ENCODE measurements around the gene MIS18BP1.
"Not testable (repeated sequence)": the region's sequence is repeated elsewhere in the genome, so short reads cannot be mapped to it uniquely, and the experiment has no call there.

Gene MIS18BP1

DNA sequence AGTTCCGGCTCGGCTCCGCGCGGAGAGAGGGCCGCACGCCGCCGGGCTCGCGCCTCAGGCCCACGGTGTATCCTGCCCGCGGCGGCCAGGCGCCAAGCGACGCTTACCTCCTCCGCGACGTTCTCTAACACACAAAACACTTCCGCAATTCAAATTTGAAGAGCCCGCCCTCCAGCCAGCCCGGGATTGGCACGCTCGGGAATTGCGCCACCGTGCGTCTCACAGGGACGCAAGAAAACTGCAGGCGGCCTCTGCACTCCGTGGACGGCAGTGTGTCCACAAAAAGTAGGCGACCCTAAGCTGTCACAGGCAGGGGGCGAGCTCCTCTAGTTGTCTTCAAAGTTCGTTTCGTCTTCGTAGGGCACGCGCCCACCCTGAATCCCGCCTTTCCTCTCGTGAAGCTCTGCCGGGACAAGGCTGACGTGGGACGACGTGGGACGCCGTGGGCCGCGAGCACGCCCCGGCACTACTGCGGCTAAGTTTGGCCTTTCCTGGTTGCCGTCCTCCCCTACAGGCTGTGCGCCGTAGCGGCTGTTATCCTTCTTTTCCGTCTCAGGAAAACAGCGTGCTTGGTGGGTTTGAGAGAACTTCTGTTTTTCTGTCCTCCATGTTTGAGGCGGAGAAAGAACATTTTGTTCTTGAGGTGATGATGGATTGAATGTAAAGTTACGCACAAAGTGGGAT, at the start of gene MIS18BP1:
Gene MIS18BP1, minus strand, starts transcription at position 133 of the 684 bp plus-strand sequence. CDS start 5,916 bp downstream, outside the sequence.
- peak; percentile 82 to 89 for DNase-seq (ENCODE audit: low read depth in 2 of 2)

DNA sequence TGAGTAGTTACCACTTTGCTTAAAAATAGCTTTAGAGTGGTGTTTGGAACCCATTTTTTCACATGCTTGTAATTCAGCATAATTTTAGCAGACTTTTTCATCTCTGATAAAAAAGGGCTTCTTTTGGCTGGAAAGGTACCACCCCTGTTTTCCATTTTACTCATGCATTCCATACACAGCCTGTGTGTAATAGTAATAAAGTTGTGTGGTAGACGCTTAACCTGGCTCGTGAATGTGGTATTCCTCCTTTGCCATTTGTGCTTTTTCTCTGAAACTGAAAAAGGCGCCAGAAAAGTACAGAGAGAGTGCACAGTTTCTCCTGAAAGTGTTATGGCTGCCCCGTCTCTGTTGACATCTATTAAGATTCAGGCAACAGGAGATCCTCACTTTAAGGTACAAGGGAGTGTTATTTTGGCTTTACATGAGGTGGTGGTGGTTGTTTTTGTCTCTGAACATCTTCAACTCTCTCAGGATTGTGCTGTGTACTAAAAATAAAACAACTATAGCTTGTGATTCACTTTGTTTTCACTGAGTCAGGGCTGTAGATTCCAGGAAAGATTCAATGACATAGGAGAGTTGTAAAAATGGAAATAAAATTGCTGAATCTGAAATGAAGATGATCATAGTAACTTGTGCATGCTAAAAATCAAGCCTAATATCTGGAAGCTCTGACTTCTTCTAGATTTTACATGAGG, 45.6 kb upstream of the MIS18BP1 start:
- DNase-seq (ENCODE audit: low read depth in 2 of 2), result no peak

DNA sequence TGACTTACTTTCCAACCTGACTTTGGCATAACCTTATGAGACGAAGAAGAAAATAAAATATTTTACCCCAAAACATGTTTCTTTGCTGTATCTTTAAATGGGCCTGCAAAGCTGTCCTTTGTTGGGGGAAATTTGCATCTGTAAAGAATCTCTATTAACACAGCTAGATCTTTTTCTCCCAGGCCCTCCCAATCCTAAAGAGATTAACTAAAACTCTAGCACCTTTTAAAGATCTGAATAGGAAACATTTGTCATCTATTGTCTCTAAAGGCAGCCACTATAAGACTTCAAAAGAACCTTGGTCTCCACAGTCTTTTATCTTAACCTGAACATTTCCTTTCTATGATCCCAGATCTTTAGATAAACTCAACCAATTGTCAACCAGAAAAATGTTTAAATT, 41.8 kb upstream of the MIS18BP1 start:
- not testable (repeated sequence) for DNase-seq (ENCODE audit: low read depth in 2 of 2)

DNA sequence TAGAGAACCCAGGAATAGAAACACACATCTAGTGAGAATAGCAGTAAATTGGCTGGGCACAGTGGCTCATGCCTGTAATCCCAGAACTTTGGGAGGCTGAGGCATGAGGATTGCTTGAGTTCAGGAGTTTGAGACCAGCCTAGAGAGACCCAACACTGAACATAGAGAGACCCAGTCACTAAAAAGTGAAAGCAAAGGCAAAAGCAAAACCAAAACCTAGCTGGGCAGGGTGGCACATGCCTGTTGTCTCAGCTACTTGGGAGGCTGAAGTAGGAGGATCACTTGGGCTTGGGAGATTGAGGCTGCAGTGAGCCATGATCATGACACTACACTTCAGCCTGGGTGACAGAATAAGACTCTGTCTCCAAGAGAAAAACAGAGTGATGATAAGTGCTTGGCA, 37.5 kb upstream of the MIS18BP1 start:
- no peak for DNase-seq (ENCODE audit: low read depth in 2 of 2)

DNA sequence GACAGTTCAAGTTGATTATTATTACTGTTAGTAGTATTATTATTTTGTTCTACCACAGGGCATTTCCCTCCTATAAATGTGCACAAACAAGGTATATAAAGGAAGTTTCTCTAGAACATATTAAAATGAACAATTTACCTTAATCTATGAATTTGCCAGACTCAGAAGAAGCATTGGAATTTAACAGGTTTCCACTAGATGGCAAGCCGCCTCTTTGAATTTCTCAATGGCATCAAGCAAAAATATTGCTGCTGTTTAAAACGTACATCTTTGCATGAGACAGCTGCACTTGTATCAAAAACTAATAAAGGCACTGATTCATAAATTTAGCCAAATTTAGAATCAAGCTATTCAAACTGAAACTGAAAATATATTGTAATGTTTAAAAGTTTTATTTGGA, 34.6 kb upstream of the MIS18BP1 start:
- no peak for DNase-seq (ENCODE audit: low read depth in 2 of 2)

DNA sequence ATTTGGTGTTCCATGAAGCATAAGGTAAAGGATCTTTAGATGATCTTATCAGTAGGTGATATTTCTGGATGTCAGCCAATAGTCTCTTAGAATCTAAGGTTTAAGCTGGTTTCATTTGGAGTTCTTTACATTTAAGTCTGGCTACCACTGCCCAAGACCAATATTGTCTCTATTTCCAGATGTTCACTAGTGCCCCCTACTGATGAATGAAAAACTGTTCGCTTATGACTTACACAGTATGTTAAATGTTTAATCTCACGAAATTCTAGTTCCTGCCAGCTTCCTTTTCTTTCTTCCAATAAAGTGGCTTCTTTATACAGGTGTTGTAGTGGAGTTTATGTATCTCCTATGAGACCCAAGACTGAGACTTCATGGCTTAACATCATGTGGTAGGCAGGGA, 31.8 kb upstream of the MIS18BP1 start:
- no peak for DNase-seq (ENCODE audit: low read depth in 2 of 2)

DNA sequence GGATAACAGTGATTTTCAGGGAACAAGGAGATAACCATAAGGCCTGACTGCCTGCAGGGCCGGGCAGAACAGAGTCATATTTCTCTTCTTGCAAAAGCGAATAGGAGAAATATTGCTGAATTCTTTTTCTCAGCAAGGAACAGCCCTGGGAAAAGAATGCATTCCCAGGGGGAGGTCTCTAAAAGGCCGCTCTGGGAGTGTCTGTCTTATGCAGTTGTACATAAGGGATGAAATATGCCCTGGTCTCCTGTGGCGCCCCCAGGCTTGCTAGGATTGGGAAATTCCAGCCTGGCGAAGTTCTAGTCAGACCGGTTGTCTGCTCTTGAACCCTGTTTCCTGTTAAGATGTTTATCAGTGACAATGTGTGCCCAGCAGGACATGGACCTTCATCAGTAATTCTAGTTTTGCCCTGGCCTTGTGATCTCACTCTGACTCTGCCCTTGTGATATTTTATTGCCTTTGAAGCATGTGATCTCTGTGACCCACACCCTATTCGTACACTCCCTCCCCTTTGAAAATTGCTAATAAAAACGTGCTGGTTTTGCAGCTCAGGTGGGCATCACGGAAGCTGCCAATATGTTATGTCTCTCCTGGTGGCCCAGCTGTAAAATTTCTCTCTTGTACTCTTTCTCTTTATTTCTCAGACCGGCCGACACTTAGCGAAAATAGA, 28.9 kb upstream of the MIS18BP1 start:
- not testable (repeated sequence) for DNase-seq (ENCODE audit: low read depth in 2 of 2)

DNA sequence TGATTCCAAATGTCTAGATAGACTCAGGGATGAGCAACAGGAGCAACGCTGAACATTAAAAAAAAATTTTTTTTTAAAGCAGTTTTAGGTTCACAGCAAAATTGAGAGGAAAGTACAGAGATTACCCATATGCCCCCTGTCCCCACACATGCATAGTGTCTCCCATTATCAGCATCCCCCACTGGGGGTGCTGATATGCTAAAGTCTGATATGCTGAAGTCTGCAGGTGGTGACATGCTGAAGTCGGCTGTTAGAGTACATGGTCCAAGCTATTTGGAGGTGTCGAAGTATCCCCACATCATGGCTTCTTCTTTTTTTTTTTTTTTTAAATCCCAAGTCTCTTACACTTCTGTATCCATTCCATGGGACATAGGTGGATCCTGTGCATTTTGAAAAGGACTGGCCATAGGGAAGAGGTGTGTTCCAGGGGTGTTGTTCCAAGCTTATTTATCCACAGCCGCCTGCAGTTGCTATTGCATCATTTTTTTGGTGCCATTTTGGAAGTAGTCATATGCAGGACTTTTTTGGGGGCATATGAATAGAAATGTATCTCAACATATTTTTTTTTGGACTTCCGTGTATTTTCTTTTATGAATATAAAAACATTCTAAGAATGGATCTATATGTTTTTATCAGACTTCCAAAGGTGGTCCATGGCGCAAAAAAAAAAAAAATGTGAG, 19.0 kb upstream of the MIS18BP1 start:
- DNase-seq (ENCODE audit: low read depth in 2 of 2), result no peak

DNA sequence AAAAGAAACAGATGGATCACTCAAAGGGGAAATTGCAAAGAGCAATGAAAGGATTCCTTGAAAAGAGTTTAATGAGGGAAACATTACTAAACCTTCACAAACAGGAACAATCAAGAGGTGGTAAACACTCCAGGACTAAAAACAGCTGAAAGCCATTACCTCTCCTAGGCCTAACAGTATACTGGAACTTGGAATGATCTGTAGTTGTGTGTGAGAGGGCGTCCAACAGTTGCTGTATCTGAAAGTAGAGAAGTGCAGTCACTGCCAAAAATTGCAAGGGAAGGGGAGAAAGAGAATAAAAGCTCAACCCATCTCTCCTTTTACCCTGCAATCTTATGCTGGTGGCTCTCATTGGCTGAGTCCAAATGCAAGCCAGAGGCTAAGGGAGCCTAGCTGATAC, 17.0 kb upstream of the MIS18BP1 start:
- DNase-seq (ENCODE audit: low read depth in 2 of 2), result no peak

DNA sequence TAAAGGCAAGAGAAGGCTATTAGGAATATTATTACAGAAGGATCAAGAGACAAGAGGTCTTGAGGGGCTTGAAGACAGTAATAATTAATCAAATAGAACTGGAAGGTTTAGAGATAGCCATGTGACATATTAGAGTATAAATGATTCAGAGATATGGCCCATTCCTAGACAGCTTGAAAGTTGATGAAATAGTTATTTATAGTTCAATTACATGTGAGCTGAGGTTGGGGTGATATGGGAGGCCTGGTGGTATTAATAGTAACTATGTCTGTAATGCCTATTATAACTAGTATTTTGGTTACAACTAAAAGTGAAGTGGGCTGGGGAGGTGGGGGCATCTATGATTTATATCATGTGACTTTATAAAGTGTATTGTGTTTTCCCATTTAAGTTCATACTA, 14.1 kb upstream of the MIS18BP1 start:
- DNase-seq (ENCODE audit: low read depth in 2 of 2), result no peak

DNA sequence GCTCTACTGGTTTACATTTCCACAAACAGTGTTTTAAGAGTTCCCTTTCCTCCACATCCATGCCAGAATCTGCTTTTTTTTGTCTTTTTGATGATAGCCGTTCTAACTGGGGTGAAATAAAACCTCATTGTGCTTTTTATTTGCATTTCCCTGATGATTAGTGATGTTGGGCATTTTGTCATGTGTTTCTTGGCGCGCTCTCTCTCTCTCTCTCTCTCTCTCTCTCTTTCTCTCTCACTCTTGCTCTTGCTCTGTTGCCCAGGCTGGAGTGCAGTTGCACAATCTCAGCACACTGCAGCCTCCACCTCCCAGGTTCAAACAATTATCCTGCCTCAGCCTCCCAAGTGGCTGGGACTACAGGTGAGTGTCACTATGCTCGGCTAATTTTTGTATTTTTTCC, 9.6 kb upstream of the MIS18BP1 start:
- DNase-seq (ENCODE audit: low read depth in 2 of 2), result no peak

DNA sequence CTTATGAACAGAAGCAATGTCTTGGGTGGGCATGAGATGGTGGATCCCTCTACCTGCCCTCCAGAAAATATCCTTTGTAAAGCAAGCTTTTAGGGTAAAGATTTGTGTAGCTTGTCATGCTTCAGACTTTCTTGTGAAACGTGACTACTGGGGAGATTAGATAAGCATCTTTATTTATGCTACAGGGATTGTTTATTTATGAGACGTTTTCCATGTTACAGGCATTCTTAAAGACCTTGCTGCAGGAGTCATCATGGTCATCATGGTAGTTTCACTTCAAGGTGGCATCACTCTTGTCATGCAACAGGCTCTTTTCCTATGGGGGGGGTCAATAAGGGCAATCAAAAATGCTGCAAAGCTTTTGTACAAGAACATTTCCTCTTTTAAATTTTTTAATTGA, 8.2 kb upstream of the MIS18BP1 start:
- no peak for DNase-seq (ENCODE audit: low read depth in 2 of 2)

DNA sequence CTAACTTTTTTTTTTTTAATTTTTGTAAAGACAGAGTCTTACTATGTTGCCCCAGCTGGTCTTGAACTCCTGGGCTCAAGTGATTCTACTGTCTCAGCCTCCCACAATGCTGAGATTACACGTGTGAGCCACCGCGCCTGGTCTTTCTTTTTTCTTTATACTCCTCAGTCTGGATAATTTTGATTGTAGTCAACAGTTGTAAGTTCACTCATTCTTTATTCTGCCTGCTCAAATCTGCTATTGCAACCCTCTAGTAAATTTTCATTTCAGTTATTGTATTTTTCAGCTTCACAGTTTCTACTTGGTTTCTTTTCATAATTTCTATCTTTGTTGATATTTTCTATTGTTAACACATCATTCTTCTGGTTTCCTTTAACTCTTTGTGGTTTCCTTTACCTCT, 5.8 kb upstream of the MIS18BP1 start:
- no peak for DNase-seq (ENCODE audit: low read depth in 2 of 2)

DNA sequence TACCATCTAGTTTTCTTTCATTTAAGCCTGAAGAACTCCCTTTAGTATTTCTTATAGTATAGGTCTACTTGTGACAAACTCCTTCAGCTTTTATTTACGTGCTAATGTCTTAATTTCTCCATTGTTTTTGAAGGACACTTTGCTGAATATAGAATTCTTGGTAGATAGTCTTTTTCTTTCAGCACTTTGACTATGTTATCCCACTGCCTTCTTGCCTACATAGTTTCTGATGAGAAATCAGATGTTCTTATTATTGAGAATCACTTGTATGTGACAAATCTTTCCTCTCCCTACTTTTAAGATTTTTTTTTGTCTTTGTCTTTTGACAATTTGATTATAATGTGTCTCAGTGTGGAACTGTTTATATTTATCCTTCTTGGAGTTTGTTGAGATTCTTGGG, 5.1 kb upstream of the MIS18BP1 start:
- DNase-seq (ENCODE audit: low read depth in 2 of 2), result no peak

DNA sequence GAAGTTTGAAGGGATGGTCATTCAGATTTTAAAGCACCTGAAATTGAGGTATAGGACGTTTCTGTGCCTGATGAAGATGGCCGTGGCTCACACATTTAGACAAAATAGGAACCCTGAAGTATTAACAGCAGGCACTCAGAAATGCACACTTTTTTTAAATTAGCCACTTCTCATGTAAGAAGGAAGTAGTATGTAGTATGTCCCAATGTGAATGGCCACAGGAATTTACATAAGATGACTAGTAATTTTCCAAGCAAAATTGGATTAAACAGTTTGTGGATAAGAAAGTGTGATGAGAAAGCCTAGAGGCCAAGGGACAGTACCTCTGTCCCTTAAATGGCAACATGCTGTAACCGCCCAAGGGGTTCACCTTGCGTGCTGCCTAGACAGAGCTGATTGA, 1.8 kb upstream of the MIS18BP1 start:
- DNase-seq (ENCODE audit: low read depth in 2 of 2), result no peak

DNA sequence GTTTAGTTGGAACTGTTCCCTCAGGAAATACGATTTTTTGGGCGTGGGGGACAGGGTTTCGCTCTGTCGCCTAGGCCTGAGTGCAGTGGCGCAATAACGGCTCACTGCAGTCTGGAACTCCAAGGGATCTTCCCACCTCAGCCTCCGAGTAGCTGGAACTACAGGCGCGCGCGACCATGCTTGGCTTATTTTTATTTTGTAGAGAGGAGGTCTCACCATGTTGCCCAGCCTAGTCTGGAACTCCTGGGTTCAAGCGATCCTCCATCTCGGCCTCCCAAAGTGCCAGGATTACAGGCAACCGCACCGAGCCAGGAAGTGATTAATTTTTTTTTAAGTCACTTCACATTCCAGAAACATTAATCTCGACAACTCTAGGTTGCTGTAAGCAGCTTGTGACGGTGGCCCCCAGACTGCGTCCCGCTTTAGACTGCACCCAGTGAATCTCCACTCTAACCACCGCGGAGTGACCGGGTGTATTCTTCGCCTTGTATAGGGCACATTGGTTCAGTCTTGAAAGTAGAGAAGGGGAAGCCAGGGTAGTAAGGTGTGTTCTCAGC, 830 bp upstream of the MIS18BP1 start:
- no peak for DNase-seq (ENCODE audit: low read depth in 2 of 2)

DNA sequence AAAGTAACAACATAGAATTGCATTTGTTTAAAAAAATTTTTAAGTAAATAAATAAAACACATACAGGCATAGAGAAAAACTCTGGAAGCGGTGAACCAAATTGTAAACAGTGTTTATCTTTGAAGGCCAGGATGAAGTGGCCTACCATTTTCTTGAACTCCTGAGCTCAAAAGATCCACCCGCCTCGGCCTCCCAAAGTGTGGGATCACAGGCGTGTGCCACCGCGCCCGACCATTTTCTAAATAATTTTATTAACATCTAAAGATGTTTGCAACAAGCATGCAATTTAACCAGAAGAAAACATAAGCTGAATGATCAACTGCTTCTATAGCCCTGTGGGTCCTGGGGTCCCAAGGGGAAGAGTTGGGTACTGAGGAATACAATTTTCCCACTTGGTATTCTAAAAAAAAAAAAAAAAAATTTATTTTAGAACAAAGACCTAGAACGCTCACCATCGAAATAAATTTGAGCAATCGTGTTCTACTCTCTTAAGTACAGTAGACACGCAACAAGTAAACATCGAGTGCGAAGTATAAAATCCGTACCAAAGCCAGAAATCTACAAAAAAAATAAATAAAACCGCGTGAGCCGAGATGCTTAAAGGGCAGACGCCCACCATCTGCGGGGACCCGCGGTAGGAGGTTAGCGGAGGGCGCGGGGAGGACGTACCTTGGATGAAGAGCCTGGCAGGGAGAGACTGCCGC, 484 bp downstream of the MIS18BP1 start:
- no peak for DNase-seq (ENCODE audit: low read depth in 2 of 2)

DNA sequence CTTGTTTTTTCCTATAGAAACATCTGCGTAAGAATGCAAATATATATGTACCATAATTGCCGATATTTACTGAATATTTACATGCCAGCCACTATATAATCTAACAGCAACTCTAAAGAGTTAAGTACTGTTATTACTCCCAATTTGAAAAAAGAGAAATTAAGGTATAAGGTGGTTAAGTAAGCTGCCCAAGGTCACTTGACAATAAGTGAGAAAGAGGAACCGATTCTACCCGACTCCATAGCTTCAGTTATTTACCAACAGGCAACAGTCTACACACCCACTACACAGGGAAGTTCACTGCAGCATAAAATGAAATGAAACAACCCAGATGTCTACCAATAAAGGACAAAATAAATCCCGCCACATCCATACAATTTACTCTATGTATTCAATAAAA, 1.1 kb downstream of the MIS18BP1 start:
- no peak for DNase-seq (ENCODE audit: low read depth in 2 of 2)

DNA sequence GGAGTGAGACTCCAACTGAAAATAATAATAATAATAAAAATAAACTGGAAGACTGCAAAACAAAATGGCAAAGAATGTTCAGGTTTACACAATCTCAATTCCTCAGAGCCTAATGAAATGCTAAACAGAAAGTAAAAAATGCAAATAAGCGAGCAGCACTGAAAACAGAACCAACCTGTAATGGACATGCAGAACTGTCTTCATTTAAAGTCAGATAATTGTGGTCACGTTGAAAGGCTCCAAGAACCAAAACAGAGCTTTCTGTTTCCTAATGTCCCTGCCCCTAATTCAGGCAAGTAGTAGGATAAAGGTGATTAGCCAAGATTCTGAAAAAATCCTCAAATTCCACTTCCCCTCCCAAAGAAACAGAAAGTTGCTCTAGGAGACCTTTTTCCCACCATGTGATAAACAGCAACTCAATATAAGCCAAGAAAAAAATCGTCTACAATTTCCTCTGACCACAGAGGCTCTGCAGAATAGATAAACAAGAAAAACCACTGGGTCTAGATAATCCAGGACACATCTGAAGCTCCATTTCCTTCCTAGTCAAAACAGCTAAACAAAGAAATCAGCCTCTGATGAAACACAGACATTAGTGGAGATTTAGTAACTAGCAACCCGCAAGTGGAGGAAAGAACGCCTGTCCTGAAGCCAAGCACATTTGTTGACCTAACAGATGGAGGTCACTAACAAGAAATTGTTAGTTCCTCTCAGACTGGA, 3.0 kb downstream of the MIS18BP1 start:
- DNase-seq (ENCODE audit: low read depth in 2 of 2), result no peak

DNA sequence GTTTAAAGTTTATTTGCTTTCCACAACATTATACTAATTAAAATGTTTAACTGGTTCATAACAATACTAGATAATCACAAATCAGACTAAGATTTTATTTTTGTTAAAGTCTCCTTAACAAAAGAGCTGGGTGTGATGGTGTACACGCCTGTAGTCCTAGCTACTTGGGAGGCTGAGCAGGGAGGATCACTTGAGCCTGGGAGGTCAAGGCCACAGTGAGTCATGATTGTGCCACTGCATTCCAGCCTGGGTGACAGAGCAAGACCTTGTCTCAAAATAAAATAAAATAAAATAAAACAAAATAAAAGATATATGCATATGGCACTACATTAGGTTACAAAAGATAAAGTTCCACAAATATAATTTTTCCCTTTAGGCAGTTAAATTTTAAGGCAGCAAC, 5.6 kb downstream of the MIS18BP1 start:
- DNase-seq (ENCODE audit: low read depth in 2 of 2), result no peak

DNA sequence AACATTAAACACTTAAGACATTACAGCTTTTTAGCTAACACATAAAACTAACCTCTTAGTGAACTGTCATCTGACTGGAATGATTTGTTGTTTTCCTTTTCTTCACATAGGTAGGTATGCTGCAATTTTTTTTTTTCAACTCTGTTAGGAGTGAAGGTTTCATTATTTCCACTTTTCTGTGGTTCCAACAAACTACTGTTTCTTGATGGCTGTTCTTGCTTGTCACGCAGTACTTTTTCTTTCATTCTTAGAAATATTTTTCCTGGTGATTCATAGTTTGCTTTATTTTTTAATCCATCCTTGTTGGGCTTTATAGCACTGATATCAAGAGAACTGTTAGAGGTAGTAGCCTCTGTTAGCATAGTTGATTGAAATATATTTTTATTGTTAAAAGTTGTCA, 6.3 kb downstream of the MIS18BP1 start:
- no peak for DNase-seq (ENCODE audit: low read depth in 2 of 2)

Data from stimulated activated CD8-positive, alpha-beta memory T cell treated with anti-CD3 and anti-CD28 coated beads, Interleukin-15, amount 100 ng/mL, for 4 hours (primary cell).